H1 (cell line): ENCODE measurements around the gene FAM234A. TPM values are rescaled to one million over a fixed set of nuclear protein-coding genes. Genes with fewer than 3 reads are reported as not detected.

Source experiments
- CTCF ChIA-PET: fragments of 300-600 bp; sonication (Branson Sonifier 250); formaldehyde crosslinking; loops from one replicate; lab custom pipeline; 2021; ENCODE audit not compliant: partially characterized antibody; lab: Charles Lee
- POLR2A ChIA-PET: fragments of 300-600 bp; sonication (Branson Sonifier 250); formaldehyde crosslinking; loops from one replicate; lab custom pipeline; 2021; ENCODE audit warnings: inconsistent platforms; ENCODE audit not compliant: partially characterized antibody; lab: Charles Lee
- DNase-seq, 2 experiments: peaks; one replicate each; pipeline versions ENCODE4 v3.0.0 to v3.0.0-alpha.2; 2010 to 2022; ENCODE audit warnings: low spot score in 2 of 2, low read depth in 1 of 2, mixed read lengths in 1 of 2
- FAIRE-seq: peaks from 2 replicates; lab custom pipeline; 2011; peaks lifted over from hg19 to GRCh38; lab: Jason Lieb, UNC
- H2AFZ ChIP-seq: 2 replicates; pipeline ENCODE4 v1.8.1; 2012; ENCODE audit warnings: low read length, inconsistent platforms
- H2AK5ac ChIP-seq: 2 replicates; pipeline ENCODE4 v1.6.1; 2013; ENCODE audit warnings: low read depth, low read length
- H2BK120ac ChIP-seq: replicated peaks from 2 replicates; pipeline ENCODE3; 2013; ENCODE audit warnings: low read depth, low read length, inconsistent platforms
- H2BK12ac ChIP-seq: 2 replicates; pipeline ENCODE4 v1.6.1; 2013; ENCODE audit warnings: low read depth, low read length
- H2BK15ac ChIP-seq: 2 replicates; pipeline ENCODE4 v1.6.1; 2013; ENCODE audit warnings: low read length
- H2BK20ac ChIP-seq: 2 replicates; pipeline ENCODE4 v1.6.1; 2013; ENCODE audit warnings: low read length
- H2BK5ac ChIP-seq: 2 replicates; pipeline ENCODE4 v1.6.1; 2013; ENCODE audit warnings: low read depth, low read length
- H3K14ac ChIP-seq: 2 replicates; pipeline ENCODE4 v1.6.1; 2013; ENCODE audit warnings: inconsistent platforms; ENCODE audit not compliant: insufficient read length
- H3K18ac ChIP-seq: 2 replicates; pipeline ENCODE4 v1.6.1; 2013; ENCODE audit warnings: low read length; ENCODE audit errors: extremely low read depth
- H3K23ac ChIP-seq: 2 replicates; pipeline ENCODE4 v1.6.1; 2013; ENCODE audit warnings: inconsistent platforms; ENCODE audit not compliant: insufficient read length
- H3K23me2 ChIP-seq: 2 replicates; pipeline ENCODE4 v1.6.1; 2013; ENCODE audit warnings: low read depth, low read length
- H3K27ac ChIP-seq: 2 replicates; pipeline ENCODE4 v1.6.1; 2011; ENCODE audit warnings: low read depth, low read length, inconsistent platforms
- H3K27me3 ChIP-seq, 4 experiments: replicated peaks in 1 of 4; 1 replicate in 1 of 4; 2 replicates in 3 of 4; pipeline versions ENCODE4 v1.6.1 to v1.8.1; 2011 to 2013; ENCODE audit warnings: low read length in 3 of 4, mild to moderate bottlenecking in 3 of 4, inconsistent platforms in 2 of 4, mixed read lengths in 2 of 4, moderate library complexity in 1 of 4; ENCODE audit not compliant: control insufficient read depth in 3 of 4, insufficient read depth in 3 of 4; ENCODE audit errors: extremely low read depth in 1 of 4
- H3K36me3 ChIP-seq, 4 experiments: 2 replicates each; pipeline versions ENCODE4 v1.6.1 to v1.8.1; 2011 to 2013; ENCODE audit warnings: mild to moderate bottlenecking in 4 of 4, low read length in 3 of 4, moderate library complexity in 2 of 4, control low read depth in 1 of 4, inconsistent platforms in 1 of 4; ENCODE audit not compliant: insufficient read depth in 4 of 4, control insufficient read depth in 2 of 4
- H3K4ac ChIP-seq: replicated peaks from 2 replicates; pipeline ENCODE3; 2013; ENCODE audit warnings: low read length, low read depth, mixed read lengths, inconsistent platforms; ENCODE audit not compliant: insufficient read length
- H3K4me1 ChIP-seq, 4 experiments: replicated peaks in 1 of 4; 1 replicate in 1 of 4; 2 replicates in 3 of 4; pipeline versions ENCODE4 v1.6.1 to v1.8.1; 2011 to 2013; ENCODE audit warnings: low read length in 3 of 4, inconsistent platforms in 2 of 4, mixed read lengths in 1 of 4; ENCODE audit not compliant: insufficient read depth in 4 of 4, control insufficient read depth in 3 of 4
- H3K4me2 ChIP-seq, 2 experiments: 2 replicates each; pipeline versions ENCODE4 v1.6.1 to v1.8.1; 2011 to 2013; ENCODE audit warnings: low read depth in 2 of 2, low read length in 2 of 2, control low read depth in 1 of 2, inconsistent platforms in 1 of 2, mild to moderate bottlenecking in 1 of 2; ENCODE audit not compliant: insufficient read depth in 1 of 2
- H3K4me3 ChIP-seq, 4 experiments: fragments of 200-600, 300-600 bp in 1 of 4; sonication (generic), shearing (Covaris generic), sonication (Bioruptor Twin) in 1 of 4; 2 replicates each; pipeline versions ENCODE4 v1.5.1 to v1.8.1; 2011 to 2016; ENCODE audit warnings: low read length in 4 of 4, low read depth in 3 of 4, control low read depth in 2 of 4, inconsistent platforms in 2 of 4, mild to moderate bottlenecking in 2 of 4, mixed read lengths in 1 of 4, moderate library complexity in 1 of 4; ENCODE audit not compliant: insufficient read depth in 2 of 4; ENCODE audit errors: extremely low read depth in 1 of 4
- H3K56ac ChIP-seq: replicated peaks from 2 replicates; pipeline ENCODE3; 2013; ENCODE audit warnings: low read depth, mild to moderate bottlenecking, mixed read lengths, low read length, inconsistent platforms; ENCODE audit not compliant: insufficient read length
- H3K79me1 ChIP-seq: 2 replicates; pipeline ENCODE4 v1.6.1; 2013; ENCODE audit warnings: low read depth, low read length, control low read depth
- H3K79me2 ChIP-seq, 2 experiments: 2 replicates each; pipeline versions ENCODE4 v1.6.1 to v1.8.1; 2012 to 2013; ENCODE audit warnings: low read length in 2 of 2, mild to moderate bottlenecking in 2 of 2, inconsistent platforms in 1 of 2; ENCODE audit not compliant: insufficient read depth in 2 of 2, control insufficient read depth in 1 of 2
- H3K9ac ChIP-seq, 4 experiments: replicated peaks in 1 of 4; 1 replicate in 1 of 4; 2 replicates in 3 of 4; pipeline versions ENCODE4 v1.6.1 to v1.8.1; 2011 to 2013; ENCODE audit warnings: low read depth in 3 of 4, low read length in 3 of 4, control low read depth in 2 of 4, mild to moderate bottlenecking in 2 of 4, moderate library complexity in 2 of 4, inconsistent platforms in 1 of 4; ENCODE audit errors: extremely low read depth in 1 of 4
- H3K9me3 ChIP-seq, 2 experiments: 2 replicates each; pipeline versions ENCODE4 v1.6.1 to v1.8.1; 2012 to 2013; ENCODE audit warnings: mild to moderate bottlenecking in 2 of 2, moderate library complexity in 2 of 2, control low read depth in 1 of 2, inconsistent platforms in 1 of 2, low read depth in 1 of 2, low read length in 1 of 2, mixed read lengths in 1 of 2; ENCODE audit not compliant: insufficient read depth in 2 of 2
- H4K20me1 ChIP-seq, 2 experiments: replicated peaks in 1 of 2; 2 replicates each; pipeline versions ENCODE3 to v1.8.1; 2011 to 2013; ENCODE audit warnings: inconsistent platforms in 2 of 2, low read length in 2 of 2, mild to moderate bottlenecking in 1 of 2; ENCODE audit not compliant: insufficient read depth in 2 of 2, control insufficient read depth in 1 of 2
- H4K5ac ChIP-seq: 2 replicates; pipeline ENCODE4 v1.6.1; 2013; ENCODE audit warnings: low read length, low read depth, mixed read lengths, inconsistent platforms; ENCODE audit not compliant: insufficient read length
- H4K8ac ChIP-seq: 2 replicates; pipeline ENCODE4 v1.8.0; 2013; ENCODE audit warnings: mild to moderate bottlenecking, moderate library complexity, low read length, inconsistent platforms; ENCODE audit not compliant: insufficient read depth; ENCODE audit errors: extremely low read depth
- H4K91ac ChIP-seq: replicated peaks from 2 replicates; pipeline ENCODE3; 2013; ENCODE audit warnings: low read length, mixed read lengths, inconsistent platforms; ENCODE audit not compliant: insufficient read length
- CEBPB ChIP-seq: IDR thresholded peaks from 2 replicates; pipeline ENCODE4 v1.6.1; 2012; ENCODE audit warnings: low read depth, low read length
- GABPA ChIP-seq: IDR thresholded peaks from 2 replicates; pipeline ENCODE4 v1.6.1; 2011; ENCODE audit warnings: mild to moderate bottlenecking, low read length, moderate library complexity, borderline replicate concordance; ENCODE audit not compliant: insufficient read depth
- JUN ChIP-seq: IDR thresholded peaks from 2 replicates; pipeline ENCODE4 v1.6.1; 2011; ENCODE audit warnings: low read depth, mild to moderate bottlenecking, improper control_type of control experiment, low read length
- POLR2A ChIP-seq, 2 experiments: IDR thresholded peaks; 1 replicate in 1 of 2; 2 replicates in 1 of 2; pipeline ENCODE4 v1.6.1; 2011; ENCODE audit warnings: low read depth in 2 of 2, low read length in 2 of 2, mild to moderate bottlenecking in 2 of 2; ENCODE audit errors: control extremely low read depth in 1 of 2
- SAP30 ChIP-seq: fragments of 300-600 bp; sonication (generic); IDR thresholded peaks from 2 replicates; pipeline ENCODE4 v1.7.1; 2012; ENCODE audit warnings: low read length, moderate library complexity, mild to moderate bottlenecking, inconsistent platforms; ENCODE audit not compliant: insufficient read depth, insufficient replicate concordance
- SP1 ChIP-seq: IDR thresholded peaks from 2 replicates; pipeline ENCODE4 v1.6.1; 2011; ENCODE audit warnings: low read depth, low read length
- TEAD4 ChIP-seq: IDR thresholded peaks from 2 replicates; pipeline ENCODE4 v1.6.1; 2012; ENCODE audit warnings: low read depth, low read length, inconsistent platforms, mixed read lengths
- ZNF274 ChIP-seq: IDR thresholded peaks from 2 replicates; pipeline ENCODE4 v1.7.0; 2012; ENCODE audit warnings: low read length, borderline replicate concordance; ENCODE audit errors: extremely low read depth
- WGBS, 2 experiments: shearing (Covaris generic) in 1 of 2; methylation state at CpG; one replicate each; pipeline versions ENCODE4 v1.1.6 to v1.1.7; 2013 to 2015; ENCODE audit warnings: low lambda C conversion rate in 2 of 2, mixed read lengths in 2 of 2, inconsistent platforms in 1 of 2, low coverage in 1 of 2, missing lambda C conversion rate in 1 of 2; ENCODE audit not compliant: insufficient replicate concordance in 2 of 2, insufficient coverage in 1 of 2, insufficient read length in 1 of 2; ENCODE audit errors: extremely low coverage in 1 of 2, missing lambda C conversion rate in 1 of 2; 5-methylcytosine and 5-hydroxymethylcytosine counted together
- polyA plus RNA-seq, 7 experiments: library from polyadenylated mRNA; depleted of rRNA in 3 of 7; stranded (reverse) in 5 of 7; unstranded in 2 of 7; fragments of >200 nt in 5 of 7; fragments of 200-250 nt in 2 of 7; gene quantifications; 1 replicate in 5 of 7; 2 replicates in 1 of 7; 4 replicates in 1 of 7; pipeline versions ENCODE4 v1.2.1 to v1.2.3, GENCODE V29; 2011 to 2013; ENCODE audit warnings: missing spikeins in 2 of 7, mixed read lengths in 2 of 7
- total RNA-seq: library from RNA; stranded (reverse); fragmentation: NEBNext Ultra II Directional; extraction: Animal tissue kit (Norgen Biotek cat#: 25700); gene quantifications from 2 replicates; pipeline ENCODE4 v1.2.1, GENCODE V29; 2021
- TF ChIP-seq, protein P1 (sequence below), 3 experiments: IDR thresholded peaks; 1 replicate in 2 of 3; 2 replicates in 1 of 3; pipeline versions ENCODE4 v1.5.1 to v1.6.1; 2011; ENCODE audit warnings: low read length in 3 of 3, mild to moderate bottlenecking in 3 of 3, inconsistent platforms in 2 of 3, low read depth in 1 of 3, moderate library complexity in 1 of 3; ENCODE audit not compliant: insufficient read depth in 1 of 3; ENCODE audit errors: control extremely low read depth in 1 of 3

The FAM234A gene
- total and polyA plus RNA-seq, 2 of the 8 experiments (the other 6 are each of a cell fraction or from before 2014, with no cell fraction given), result 80.6 to 104 TPM

DNA sequence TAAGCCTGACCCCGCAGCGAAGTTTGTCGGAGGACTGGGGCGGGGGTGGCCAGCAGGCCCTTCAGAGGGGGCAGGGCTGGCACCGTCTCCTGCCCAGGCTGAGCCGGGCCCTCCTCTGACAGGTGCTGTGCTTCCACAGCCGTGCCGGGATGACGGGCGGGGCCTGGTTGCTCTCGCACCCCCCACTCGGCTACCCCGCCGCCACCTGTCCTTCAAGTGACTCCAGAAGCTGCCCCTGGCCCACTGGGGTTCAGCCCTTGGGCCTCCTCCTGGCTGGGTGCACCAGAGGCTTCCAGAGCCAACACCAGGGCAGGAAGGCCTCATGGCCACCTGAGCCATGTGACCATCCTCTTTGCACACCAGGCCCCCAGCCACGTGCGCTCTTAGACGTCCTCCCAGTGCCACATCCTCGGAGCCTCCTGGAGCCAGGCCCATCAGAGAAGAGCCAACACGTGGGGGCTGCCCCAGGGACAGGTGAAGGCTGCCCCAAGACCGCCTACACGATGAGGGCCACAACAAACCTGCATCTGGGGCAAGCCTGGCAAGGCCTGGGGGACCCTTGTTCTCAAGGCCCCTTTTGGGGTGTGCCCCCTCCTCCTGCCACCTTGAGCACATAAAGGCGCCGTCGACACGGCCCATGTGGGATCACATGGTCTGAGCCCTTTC, 55.5 kb downstream of the FAM234A start:
- Histone ChIP-seq H3K4me3 (no peak overlapping the region), H3K56ac (no peak overlapping the region), H4K20me1 (peaks cover 0 to 6% of the 10 kb centered on the region in 2 experiments), H2BK120ac (no peak overlapping the region), H3K9ac (no peak overlapping the region), H3K79me2 (no peaks in the 10 kb centered on the region), H3K9me3 (peaks cover 0 to 5% of the 10 kb centered on the region in 2 experiments; a peak in 1 of 4 replicates), H4K91ac (no peak overlapping the region), H3K4me1 (no peaks in the 10 kb centered on the region), H2BK12ac (no peak overlapping the region), H3K27ac (no peak overlapping the region), H2BK15ac (no peak overlapping the region), H3K79me1 (no peaks in the 10 kb centered on the region; the same call in 1 of the 2 replicates), H2BK20ac (no peak overlapping the region), H2AFZ (no peak overlapping the region), H4K8ac (no peak overlapping the region), H2BK5ac (no peak overlapping the region), H2AK5ac (no peak overlapping the region), H3K4ac (no peak overlapping the region), H4K5ac (no peak overlapping the region), H3K23ac (no peak overlapping the region), H3K27me3 (no peaks in the 10 kb centered on the region), H3K36me3 (peaks cover 7 to 24% (median 8%) of the 10 kb centered on the region in 4 experiments; a peak in 6 of 8 replicates), H3K14ac (no peak overlapping the region), H3K18ac (no peak overlapping the region), H3K23me2 (no peaks in the 10 kb centered on the region), H3K4me2 (no peak overlapping the region)
- no peak for DNase-seq
- ChIA-PET CTCF (interaction anchor here (1.0 to 2.0 kb wide), 2 partner anchors 29 to 71 kb away, joined by 3 to 4 read pairs; no protein-coding TSS in a partner anchor), POLR2A (interaction anchor here (0.5 kb wide), 1 partner anchor 106 kb away, joined by 3 read pairs; no protein-coding TSS in a partner anchor)
- 94% methylated on average over 23 of the region's 25 CpGs; no CpG with 5 or more reads in 1 of the 2 experiments for WGBS, 2 experiments
- TF ChIP-seq SAP30, result no peak
- TF ChIP-seq GABPA, result no peak
- TF ChIP-seq TEAD4, result no peak
- no peak for TF ChIP-seq JUN
- no peak for TF ChIP-seq ZNF274
- TF ChIP-seq, protein P1, sequence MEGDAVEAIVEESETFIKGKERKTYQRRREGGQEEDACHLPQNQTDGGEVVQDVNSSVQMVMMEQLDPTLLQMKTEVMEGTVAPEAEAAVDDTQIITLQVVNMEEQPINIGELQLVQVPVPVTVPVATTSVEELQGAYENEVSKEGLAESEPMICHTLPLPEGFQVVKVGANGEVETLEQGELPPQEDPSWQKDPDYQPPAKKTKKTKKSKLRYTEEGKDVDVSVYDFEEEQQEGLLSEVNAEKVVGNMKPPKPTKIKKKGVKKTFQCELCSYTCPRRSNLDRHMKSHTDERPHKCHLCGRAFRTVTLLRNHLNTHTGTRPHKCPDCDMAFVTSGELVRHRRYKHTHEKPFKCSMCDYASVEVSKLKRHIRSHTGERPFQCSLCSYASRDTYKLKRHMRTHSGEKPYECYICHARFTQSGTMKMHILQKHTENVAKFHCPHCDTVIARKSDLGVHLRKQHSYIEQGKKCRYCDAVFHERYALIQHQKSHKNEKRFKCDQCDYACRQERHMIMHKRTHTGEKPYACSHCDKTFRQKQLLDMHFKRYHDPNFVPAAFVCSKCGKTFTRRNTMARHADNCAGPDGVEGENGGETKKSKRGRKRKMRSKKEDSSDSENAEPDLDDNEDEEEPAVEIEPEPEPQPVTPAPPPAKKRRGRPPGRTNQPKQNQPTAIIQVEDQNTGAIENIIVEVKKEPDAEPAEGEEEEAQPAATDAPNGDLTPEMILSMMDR (IDR thresholded peaks at IDR 0.05; ENCODE audit: control extremely low read depth in 1 of 3, insufficient read depth in 1 of 3, low read depth in 1 of 3, low read length in 3 of 3), result no peak
- no peak for TF ChIP-seq SP1
- no peak for TF ChIP-seq CEBPB
- no peak for TF ChIP-seq POLR2A (IDR thresholded peaks at IDR 0.05; ENCODE audit: control extremely low read depth in 1 of 2, low read depth in 2 of 2, low read length in 2 of 2)
- no peak for FAIRE-seq
